SJSA1 (cell line): ENCODE results near the gene LTBP2. TPM values are rescaled to one million over a fixed set of nuclear protein-coding genes. Genes with fewer than 3 reads are reported as not detected.

Source experiments
- DNase-seq, 2 experiments: peaks; one replicate each; pipeline ENCODE4 v3.0.0-alpha.2; 2015 to 2020; ENCODE audit warnings: low spot score in 2 of 2, low read depth in 1 of 2
- H3K27ac ChIP-seq: fragments of 250-450 bp; sonication (Bioruptor Pico); 2 replicates; pipeline ENCODE4 v1.5.1; 2020; ENCODE audit warnings: mild to moderate bottlenecking, moderate library complexity
- H3K27me3 ChIP-seq: fragments of 250-450 bp; sonication (Bioruptor Pico); replicated peaks from 2 replicates; pipeline ENCODE4 v1.5.1; 2020; ENCODE audit warnings: mild to moderate bottlenecking, moderate library complexity
- H3K36me3 ChIP-seq: fragments of 250-450 bp; sonication (Bioruptor Pico); 2 replicates; pipeline ENCODE4 v1.5.1; 2020; ENCODE audit warnings: mild to moderate bottlenecking
- H3K4me1 ChIP-seq: fragments of 250-450 bp; sonication (Bioruptor Pico); replicated peaks from 2 replicates; pipeline ENCODE4 v1.6.1; 2021; ENCODE audit warnings: mild to moderate bottlenecking
- H3K4me3 ChIP-seq: fragments of 250-450 bp; sonication (Bioruptor Pico); 2 replicates; pipeline ENCODE4 v1.5.1; 2020; ENCODE audit warnings: mild to moderate bottlenecking
- H3K9me3 ChIP-seq: fragments of 250-450 bp; sonication (Bioruptor Pico); replicated peaks from 2 replicates; pipeline ENCODE4 v1.5.1; 2020; ENCODE audit warnings: mild to moderate bottlenecking
- total RNA-seq: library from RNA; depleted of rRNA; stranded (reverse); fragments of >200 nt; shearing (Covaris generic); gene quantifications from 2 replicates; pipeline ENCODE4 v1.2.3, GENCODE V29; 2014

Gene LTBP2
- total RNA-seq, 1 experiment from 2014 or later = 2.2 TPM

GRCh38 chr14:74517731-74518130 lies 94.3 kb downstream of the LTBP2 start:
- Histone ChIP-seq H3K27me3 (no peaks in the 10 kb centered on the region), H3K27ac (no peak overlapping the region), H3K4me1 (peaks cover 19% of the 10 kb centered on the region), H3K36me3 (no peaks in the 10 kb centered on the region), H3K9me3 (no peaks in the 10 kb centered on the region), H3K4me3 (no peak overlapping the region)
- DNase-seq = no peak

GRCh38 chr14:74516451-74517160 lies 95.4 kb downstream of the LTBP2 start:
- Histone ChIP-seq H3K27me3 (no peaks in the 10 kb centered on the region), H3K36me3 (no peaks in the 10 kb centered on the region), H3K9me3 (no peaks in the 10 kb centered on the region), H3K4me1 (peaks cover 22% of the 10 kb centered on the region), H3K27ac (no peak overlapping the region), H3K4me3 (no peak overlapping the region)
- DNase-seq = peak in 1 of 2 experiments; percentile 64

- no peak overlapping the region for H3K4me3 ChIP-seq
- no peaks in the 10 kb centered on the region for H3K27me3 ChIP-seq
- H3K27ac ChIP-seq = no peak overlapping the region
- no peaks in the 10 kb centered on the region for H3K36me3 ChIP-seq
- DNase-seq = no peak
- H3K9me3 ChIP-seq = no peaks in the 10 kb centered on the region
- H3K4me1 ChIP-seq = peaks cover 22% of the 10 kb centered on the region
These were observed 96.1 kb downstream of the LTBP2 start for GRCh38 chr14:74515891-74516412.

GRCh38 chr14:74514471-74514941 lies 97.5 kb downstream of the LTBP2 start:
- H3K4me3 ChIP-seq = no peak overlapping the region
- peaks cover 26% of the 10 kb centered on the region for H3K4me1 ChIP-seq
- no peaks in the 10 kb centered on the region for H3K9me3 ChIP-seq
- peak; percentile 62 to 71 for DNase-seq
- no peaks in the 10 kb centered on the region for H3K36me3 ChIP-seq
- peak overlapping the region; percentile 69 for H3K27ac ChIP-seq
- no peaks in the 10 kb centered on the region for H3K27me3 ChIP-seq

- H3K4me1 ChIP-seq = peaks cover 26% of the 10 kb centered on the region
These were observed 99.8 kb downstream of the LTBP2 start for GRCh38 chr14:74511966-74512830.

GRCh38 chr14:74510959-74511409 lies 101.1 kb downstream of the LTBP2 start:
- no peak for DNase-seq
- Histone ChIP-seq H3K27me3 (no peaks in the 10 kb centered on the region), H3K27ac (no peak overlapping the region), H3K36me3 (no peaks in the 10 kb centered on the region), H3K9me3 (no peaks in the 10 kb centered on the region), H3K4me1 (peaks cover 20% of the 10 kb centered on the region), H3K4me3 (no peak overlapping the region)

More at GRCh38 chr14:74511966-74512830, 99.8 kb downstream of the LTBP2 start:
- DNase-seq = no peak
- H3K4me3 ChIP-seq = no peak overlapping the region
- H3K27ac ChIP-seq = no peak overlapping the region
- no peaks in the 10 kb centered on the region for H3K27me3 ChIP-seq
- H3K9me3 ChIP-seq = no peaks in the 10 kb centered on the region
- no peaks in the 10 kb centered on the region for H3K36me3 ChIP-seq

GRCh38 chr14:74510223-74510931 lies 101.7 kb downstream of the LTBP2 start:
- H3K9me3 ChIP-seq = no peaks in the 10 kb centered on the region
- H3K4me1 ChIP-seq = peaks cover 20% of the 10 kb centered on the region
- H3K4me3 ChIP-seq = no peak overlapping the region
- DNase-seq = no peak
- no peak overlapping the region for H3K27ac ChIP-seq
- no peaks in the 10 kb centered on the region for H3K27me3 ChIP-seq
- no peaks in the 10 kb centered on the region for H3K36me3 ChIP-seq

GRCh38 chr14:74509587-74510222 lies 102.3 kb downstream of the LTBP2 start:
- Histone ChIP-seq H3K36me3 (no peaks in the 10 kb centered on the region), H3K9me3 (no peaks in the 10 kb centered on the region), H3K27ac (no peak overlapping the region), H3K4me3 (no peak overlapping the region), H3K27me3 (no peaks in the 10 kb centered on the region), H3K4me1 (peaks cover 16% of the 10 kb centered on the region)
- DNase-seq = no peak

GRCh38 chr14:74508844-74509428 lies 103.1 kb downstream of the LTBP2 start:
- Histone ChIP-seq H3K9me3 (no peaks in the 10 kb centered on the region), H3K4me1 (peaks cover 9% of the 10 kb centered on the region), H3K27ac (no peak overlapping the region), H3K4me3 (no peak overlapping the region), H3K27me3 (no peaks in the 10 kb centered on the region), H3K36me3 (no peaks in the 10 kb centered on the region)
- no peak for DNase-seq

GRCh38 chr14:74508292-74508731 lies 103.7 kb downstream of the LTBP2 start:
- Histone ChIP-seq H3K36me3 (no peaks in the 10 kb centered on the region), H3K4me1 (peaks cover 7% of the 10 kb centered on the region), H3K9me3 (no peaks in the 10 kb centered on the region), H3K4me3 (no peak overlapping the region), H3K27ac (no peak overlapping the region), H3K27me3 (no peaks in the 10 kb centered on the region)
- no peak for DNase-seq

- DNase-seq = no peak
- H3K27ac ChIP-seq = no peak overlapping the region
- peaks cover 7% of the 10 kb centered on the region for H3K4me1 ChIP-seq
- H3K4me3 ChIP-seq = no peak overlapping the region
- H3K36me3 ChIP-seq = no peaks in the 10 kb centered on the region
- no peaks in the 10 kb centered on the region for H3K27me3 ChIP-seq
- H3K9me3 ChIP-seq = no peaks in the 10 kb centered on the region
These were observed 104.2 kb downstream of the LTBP2 start for GRCh38 chr14:74507840-74508239.

GRCh38 chr14:74507085-74507484 lies 105.0 kb downstream of the LTBP2 start:
- Histone ChIP-seq H3K4me3 (no peak overlapping the region), H3K27ac (no peak overlapping the region), H3K4me1 (peaks cover 4% of the 10 kb centered on the region), H3K9me3 (no peaks in the 10 kb centered on the region), H3K27me3 (no peaks in the 10 kb centered on the region), H3K36me3 (no peaks in the 10 kb centered on the region)
- peak in 1 of 2 experiments; percentile 20 for DNase-seq
